ENCODE measurements around the gene ETNPPL.

ETNPPL gene

GRCh38 chr4:108729731-108730130 lies 33.1 kb downstream of the ETNPPL start:
- Histone ChIP-seq H3K9ac (ENCODE audit: low read length) (no peak overlapping the region), H3K27me3 (ENCODE audit: low read depth, low read length) (no peaks in the 10 kb centered on the region), H2AFZ (ENCODE audit: low read depth, low read length) (no peak overlapping the region), H4K20me1 (ENCODE audit: insufficient read depth, low read length) (no peaks in the 10 kb centered on the region), H3K79me2 (ENCODE audit: low read length) (no peaks in the 10 kb centered on the region), H3K9me3 (ENCODE audit: insufficient read depth, low read length) (peaks cover 11% of the 10 kb centered on the region), H3K27ac (ENCODE audit: low read length) (no peak overlapping the region), H3K4me1 (ENCODE audit: low read length) (no peaks in the 10 kb centered on the region), H3K36me3 (replicated peaks; ENCODE audit: low read depth, low read length) (no peaks in the 10 kb centered on the region), H3K4me3 (ENCODE audit: low read length) (no peak overlapping the region), H3K4me2 (ENCODE audit: low read length) (no peak overlapping the region)
- TF ChIP-seq CTCF (IDR thresholded peaks at IDR 0.05; ENCODE audit: low read depth, low read length) (no peak), EZH2phosphoT487 (IDR thresholded peaks at IDR 0.05; ENCODE audit: low read depth) (no peak)

GRCh38 chr4:108725457-108725856 lies 37.4 kb downstream of the ETNPPL start:
- no peak overlapping the region for H2AFZ ChIP-seq (ENCODE audit: low read depth, low read length)
- H3K4me2 ChIP-seq (ENCODE audit: low read length), result no peak overlapping the region
- no peaks in the 10 kb centered on the region for H3K79me2 ChIP-seq (ENCODE audit: low read length)
- H3K36me3 ChIP-seq (replicated peaks; ENCODE audit: low read depth, low read length), result no peaks in the 10 kb centered on the region
- TF ChIP-seq CTCF (IDR thresholded peaks at IDR 0.05; ENCODE audit: low read depth, low read length) (no peak), EZH2phosphoT487 (IDR thresholded peaks at IDR 0.05; ENCODE audit: low read depth) (no peak)
- no peaks in the 10 kb centered on the region for H3K4me1 ChIP-seq (ENCODE audit: low read length)
- peaks cover 11% of the 10 kb centered on the region for H3K9me3 ChIP-seq (ENCODE audit: insufficient read depth, low read length)
- H3K27me3 ChIP-seq (ENCODE audit: low read depth, low read length), result no peaks in the 10 kb centered on the region
- no peaks in the 10 kb centered on the region for H4K20me1 ChIP-seq (ENCODE audit: insufficient read depth, low read length)
- H3K27ac ChIP-seq (ENCODE audit: low read length), result no peak overlapping the region
- no peak overlapping the region for H3K9ac ChIP-seq (ENCODE audit: low read length)
- H3K4me3 ChIP-seq (ENCODE audit: low read length), result no peak overlapping the region

- Histone ChIP-seq H3K9ac (ENCODE audit: low read length) (no peak overlapping the region), H2AFZ (ENCODE audit: low read depth, low read length) (no peak overlapping the region)
These were observed 45.5 kb downstream of the ETNPPL start for GRCh38 chr4:108717386-108717785.

GRCh38 chr4:108716340-108716739 lies 46.5 kb downstream of the ETNPPL start:
- H4K20me1 ChIP-seq (ENCODE audit: insufficient read depth, low read length), result no peaks in the 10 kb centered on the region
- H3K36me3 ChIP-seq (replicated peaks; ENCODE audit: low read depth, low read length), result no peaks in the 10 kb centered on the region
- H2AFZ ChIP-seq (ENCODE audit: low read depth, low read length), result no peak overlapping the region
- no peaks in the 10 kb centered on the region for H3K79me2 ChIP-seq (ENCODE audit: low read length)
- no peaks in the 10 kb centered on the region for H3K4me1 ChIP-seq (ENCODE audit: low read length)
- no peaks in the 10 kb centered on the region for H3K9me3 ChIP-seq (ENCODE audit: insufficient read depth, low read length)
- TF ChIP-seq CTCF (IDR thresholded peaks at IDR 0.05; ENCODE audit: low read depth, low read length), result peak; percentile 19; the same call in 1 of the 2 replicates
- TF ChIP-seq EZH2phosphoT487 (IDR thresholded peaks at IDR 0.05; ENCODE audit: low read depth), result no peak
- no peak overlapping the region for H3K9ac ChIP-seq (ENCODE audit: low read length)
- H3K27ac ChIP-seq (ENCODE audit: low read length), result no peak overlapping the region
- H3K4me3 ChIP-seq (ENCODE audit: low read length), result no peak overlapping the region
- H3K27me3 ChIP-seq (ENCODE audit: low read depth, low read length), result no peaks in the 10 kb centered on the region
- no peak overlapping the region for H3K4me2 ChIP-seq (ENCODE audit: low read length)

More at GRCh38 chr4:108717386-108717785, 45.5 kb downstream of the ETNPPL start:
- TF ChIP-seq EZH2phosphoT487 (IDR thresholded peaks at IDR 0.05; ENCODE audit: low read depth) (no peak), CTCF (IDR thresholded peaks at IDR 0.05; ENCODE audit: low read depth, low read length) (no peak)
- H3K9me3 ChIP-seq (ENCODE audit: insufficient read depth, low read length), result no peaks in the 10 kb centered on the region
- H3K27me3 ChIP-seq (ENCODE audit: low read depth, low read length), result no peaks in the 10 kb centered on the region
- no peaks in the 10 kb centered on the region for H3K79me2 ChIP-seq (ENCODE audit: low read length)
- H3K4me1 ChIP-seq (ENCODE audit: low read length), result no peaks in the 10 kb centered on the region
- H3K4me2 ChIP-seq (ENCODE audit: low read length), result no peak overlapping the region
- no peak overlapping the region for H3K4me3 ChIP-seq (ENCODE audit: low read length)
- no peaks in the 10 kb centered on the region for H3K36me3 ChIP-seq (replicated peaks; ENCODE audit: low read depth, low read length)
- H4K20me1 ChIP-seq (ENCODE audit: insufficient read depth, low read length), result no peaks in the 10 kb centered on the region
- no peak overlapping the region for H3K27ac ChIP-seq (ENCODE audit: low read length)

All from OCI-LY3 (cell line).